GM18873 (cell line): ENCODE results near the gene TBXAS1.
"Not testable (repeated sequence)": the region's sequence is repeated elsewhere in the genome, so short reads cannot be mapped to it uniquely, and the experiment has no call there.

ENCODE experiments used
- ATAC-seq: cut with Tn5 transposase; IDR thresholded peaks from one replicate; pipeline ENCODE4 v1.9.1; 2021; ENCODE audit warnings: mild to moderate bottlenecking, moderate library complexity, moderate number of reproducible peaks; ENCODE audit not compliant: unreplicated experiment, low FRiP score

The TBXAS1 gene

GRCh38 chr7:139825666-139826290 lies 3.3 kb upstream of the TBXAS1 start:
- no peak for ATAC-seq

GRCh38 chr7:139827042-139827441 lies 2.0 kb upstream of the TBXAS1 start:
- no peak for ATAC-seq

GRCh38 chr7:139828446-139828845 lies 618 bp upstream of the TBXAS1 start:
- ATAC-seq: no peak

- peak; percentile 29 for ATAC-seq
These were observed 682 bp downstream of the TBXAS1 start for GRCh38 chr7:139829775-139830117.

- no peak for ATAC-seq
These were observed 1.2 kb downstream of the TBXAS1 start for GRCh38 chr7:139830292-139830691.

GRCh38 chr7:139830782-139831501 lies 1.9 kb downstream of the TBXAS1 start:
- no peak for ATAC-seq

DNA sequence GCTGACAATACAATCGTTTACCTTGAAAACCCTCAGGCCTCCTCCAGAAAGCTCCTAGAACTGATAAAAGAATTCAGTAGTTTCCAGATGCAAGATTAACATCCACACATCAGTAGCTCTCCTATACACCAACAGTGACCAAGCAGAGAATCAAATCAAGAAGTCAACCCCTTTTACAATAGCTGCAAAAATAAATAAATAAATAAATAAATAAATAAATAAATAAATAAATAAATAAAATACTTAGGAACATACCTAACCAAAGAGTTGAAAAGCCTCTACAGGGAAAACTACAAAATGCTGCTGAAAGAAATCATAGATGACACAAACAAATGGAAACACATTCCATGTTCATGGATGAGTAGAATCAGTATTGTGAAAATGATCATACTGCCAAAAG lies 6.8 kb downstream of the TBXAS1 start:
- ATAC-seq: not testable (repeated sequence)

GRCh38 chr7:139837291-139837690 lies 8.2 kb downstream of the TBXAS1 start:
- ATAC-seq: not testable (repeated sequence)

DNA sequence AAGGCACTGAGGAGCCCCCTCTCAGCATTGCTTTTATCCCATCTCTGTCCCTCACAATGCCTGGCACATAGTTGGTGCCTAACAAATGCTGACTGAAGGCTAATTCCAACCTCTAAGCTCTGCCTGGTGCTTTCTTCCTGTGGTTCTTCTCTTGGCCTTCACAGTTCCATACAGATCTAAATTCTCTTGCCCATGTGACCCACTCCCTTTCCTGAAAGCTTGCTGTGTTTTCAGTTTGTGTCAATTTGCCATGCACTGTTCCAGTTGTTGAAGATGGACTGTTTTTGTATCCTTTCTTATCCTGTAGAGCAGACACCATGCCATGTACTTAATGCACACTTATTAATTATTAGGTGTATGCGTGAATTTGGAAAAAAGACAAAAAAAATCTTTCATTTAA lies 9.2 kb downstream of the TBXAS1 start:
- ATAC-seq: no peak

GRCh38 chr7:139838876-139839275 lies 9.8 kb downstream of the TBXAS1 start:
- no peak for ATAC-seq

DNA sequence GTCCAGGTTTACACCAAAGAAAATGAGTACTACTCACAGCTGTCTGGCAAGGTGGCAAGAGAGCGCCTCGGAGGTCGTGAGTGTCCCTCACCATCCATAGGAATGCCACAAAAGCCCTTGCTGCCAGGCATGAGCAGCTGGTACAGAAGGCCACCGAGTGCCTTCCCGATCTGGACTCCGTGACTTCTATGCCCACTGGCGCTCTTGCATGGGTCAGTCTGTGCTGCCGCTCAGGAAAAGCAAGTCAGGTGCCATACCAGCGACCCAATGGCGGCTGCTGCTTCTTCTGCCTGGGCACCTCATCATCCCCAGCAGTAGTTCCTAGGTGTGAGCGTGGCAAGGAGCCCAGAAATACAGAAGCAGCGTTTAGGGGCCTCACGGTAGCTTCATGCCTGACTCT lies 11.7 kb downstream of the TBXAS1 start:
- ATAC-seq: no peak

- ATAC-seq: no peak
These were observed 13.5 kb downstream of the TBXAS1 start for GRCh38 chr7:139842401-139843210.

DNA sequence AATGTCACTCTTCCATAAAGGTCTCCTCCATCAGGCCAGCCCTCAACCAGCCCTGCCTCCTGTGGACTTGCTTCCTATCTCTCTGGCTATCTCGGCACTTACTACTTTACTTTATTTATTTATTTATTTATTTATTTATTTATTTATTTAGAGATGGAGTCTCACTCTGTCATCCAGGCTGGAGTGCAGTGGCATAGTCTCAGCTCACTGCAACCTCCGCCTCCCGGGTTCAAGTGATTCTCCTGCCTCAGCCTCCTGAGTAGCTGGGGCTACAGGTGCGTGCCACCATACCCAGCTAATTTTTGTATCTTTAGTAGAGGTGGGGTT lies 14.1 kb downstream of the TBXAS1 start:
- not testable (repeated sequence) for ATAC-seq

- ATAC-seq: no peak
These were observed 15.8 kb downstream of the TBXAS1 start for GRCh38 chr7:139844779-139845442.

DNA sequence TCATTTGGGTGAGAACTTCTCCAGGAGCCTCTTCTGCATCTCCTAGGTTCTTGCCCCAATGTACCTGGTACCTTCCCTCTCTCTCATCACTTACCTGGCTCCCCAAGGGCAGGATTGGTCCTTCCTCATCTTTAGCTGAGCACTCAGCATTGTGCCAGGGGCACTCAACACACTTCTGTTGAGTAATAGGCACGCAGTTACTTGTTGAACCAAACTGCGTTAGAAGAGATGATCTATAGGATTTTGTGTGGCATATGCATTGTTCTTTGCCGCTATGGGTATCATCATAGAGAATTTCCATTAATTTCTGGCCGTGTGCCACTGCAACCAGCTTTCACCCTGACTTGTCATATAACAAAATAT lies 16.4 kb downstream of the TBXAS1 start:
- no peak for ATAC-seq

GRCh38 chr7:139846297-139846696 lies 17.2 kb downstream of the TBXAS1 start:
- no peak for ATAC-seq

GRCh38 chr7:139848274-139848673 lies 19.2 kb downstream of the TBXAS1 start:
- ATAC-seq: no peak

DNA sequence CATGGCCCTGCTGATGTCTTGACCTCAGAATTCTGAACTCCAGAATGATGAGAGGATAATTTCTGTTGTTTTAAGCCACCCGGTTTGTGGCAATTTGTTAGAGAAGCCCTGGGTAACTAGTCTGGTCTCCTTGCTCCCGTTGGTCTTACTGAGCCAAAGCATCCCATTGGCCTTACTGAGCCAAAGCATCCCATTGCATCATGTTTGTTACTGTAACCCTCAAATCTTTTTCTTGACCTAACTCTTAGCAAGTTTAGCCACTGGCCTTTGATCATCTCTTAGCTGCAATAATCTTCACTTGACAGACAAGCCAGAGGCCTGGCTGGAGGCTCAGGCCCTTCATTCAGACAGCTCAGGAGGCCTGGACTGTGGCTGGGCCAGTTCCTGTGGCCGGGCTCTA lies 21.8 kb downstream of the TBXAS1 start:
- ATAC-seq: no peak

DNA sequence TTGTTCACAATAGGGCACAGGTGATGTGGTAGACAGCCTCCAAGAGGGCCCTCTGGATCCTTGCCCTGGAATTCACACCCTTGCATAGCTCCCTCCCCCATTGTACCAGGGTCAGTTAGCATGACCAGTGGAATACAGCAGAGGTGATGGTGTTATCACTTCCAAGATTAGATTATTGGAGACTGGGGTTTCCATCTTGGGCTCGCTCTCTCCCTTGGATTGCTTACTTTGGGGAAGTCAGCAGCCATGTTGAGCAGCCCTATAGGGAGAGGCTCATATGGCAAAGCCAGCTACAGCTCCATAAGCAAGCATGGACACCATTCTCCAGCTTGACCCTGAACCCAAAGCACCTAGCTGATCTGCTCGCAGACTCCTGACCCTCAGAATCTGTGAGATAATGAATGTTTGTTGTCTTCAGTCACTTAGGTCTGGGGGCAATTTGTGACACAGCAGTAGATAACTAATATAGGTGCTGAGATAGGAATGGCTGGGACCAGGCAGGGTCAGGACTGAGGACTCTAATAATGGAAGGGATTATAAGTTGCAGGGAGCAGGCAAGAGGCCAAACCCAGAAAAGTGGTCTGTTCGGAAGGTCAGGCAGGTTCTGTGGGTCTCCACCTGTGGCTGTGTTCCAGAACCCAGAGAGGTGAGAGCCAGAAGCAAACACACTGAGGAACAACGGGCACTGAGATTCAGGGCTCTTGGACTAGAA lies 22.9 kb downstream of the TBXAS1 start:
- ATAC-seq: no peak

DNA sequence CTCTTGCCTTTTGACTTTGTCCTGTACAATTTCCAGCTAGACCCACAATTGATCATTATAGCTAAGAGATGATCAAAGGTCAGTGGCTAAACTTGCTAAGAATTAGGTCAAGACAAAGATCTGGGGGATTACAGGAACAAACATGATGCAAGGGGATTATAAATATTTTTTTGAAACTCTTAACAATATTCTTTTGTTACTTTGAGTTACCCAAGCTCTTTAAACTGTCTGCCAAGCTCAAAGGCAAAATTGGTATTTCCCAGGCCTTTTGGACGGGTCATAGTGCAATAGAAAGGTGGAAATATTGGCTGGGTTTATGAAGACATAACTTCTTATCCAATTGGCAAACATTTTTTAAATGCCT lies 23.4 kb downstream of the TBXAS1 start:
- ATAC-seq: no peak
